ENCODE results near the gene SEMA5A.
"Not testable (repeated sequence)": the region's sequence is repeated elsewhere in the genome, so short reads cannot be mapped to it uniquely, and the experiment has no call there.

SEMA5A gene

GRCh38 chr5:9431496-9432258 is 114.2 kb downstream of the SEMA5A start:
- DNase-seq = no peak

GRCh38 chr5:9431151-9431495 is 114.8 kb downstream of the SEMA5A start:
- no peak for DNase-seq

- no peak for DNase-seq
Measured at GRCh38 chr5:9430306-9430705, 115.6 kb downstream of the SEMA5A start.

GRCh38 chr5:9429691-9430215 is 116.1 kb downstream of the SEMA5A start:
- no peak for DNase-seq

- DNase-seq = no peak
Measured at GRCh38 chr5:9428272-9428671, 117.6 kb downstream of the SEMA5A start.

- no peak for DNase-seq
Measured at GRCh38 chr5:9425710-9426109, 120.2 kb downstream of the SEMA5A start.

- DNase-seq = no peak
Measured at GRCh38 chr5:9423571-9423970, 122.3 kb downstream of the SEMA5A start.

GRCh38 chr5:9421884-9422283 is 124.0 kb downstream of the SEMA5A start:
- DNase-seq = no peak

GRCh38 chr5:9419794-9420193 is 126.1 kb downstream of the SEMA5A start:
- no peak for DNase-seq

GRCh38 chr5:9415566-9415965 is 130.3 kb downstream of the SEMA5A start:
- DNase-seq = no peak

GRCh38 chr5:9415091-9415490 is 130.8 kb downstream of the SEMA5A start:
- DNase-seq = no peak

GRCh38 chr5:9411142-9411541 is 134.7 kb downstream of the SEMA5A start:
- DNase-seq = no peak

GRCh38 chr5:9409413-9409960 is 136.4 kb downstream of the SEMA5A start:
- no peak for DNase-seq

- no peak for DNase-seq
Measured at GRCh38 chr5:9408964-9409363, 136.9 kb downstream of the SEMA5A start.

- no peak for DNase-seq
Measured at GRCh38 chr5:9405196-9405754, 140.6 kb downstream of the SEMA5A start.

- DNase-seq = no peak
Measured at GRCh38 chr5:9401786-9402472, 143.9 kb downstream of the SEMA5A start.

GRCh38 chr5:9399783-9400182 is 146.1 kb downstream of the SEMA5A start:
- DNase-seq = not testable (repeated sequence)

- DNase-seq = no peak
Measured at GRCh38 chr5:9399094-9399493, 146.8 kb downstream of the SEMA5A start.

GRCh38 chr5:9398227-9398626 is 147.6 kb downstream of the SEMA5A start:
- DNase-seq = no peak

- no peak for DNase-seq
Measured at GRCh38 chr5:9396285-9396770, 149.5 kb downstream of the SEMA5A start.

GRCh38 chr5:9395706-9396105 is 150.2 kb downstream of the SEMA5A start:
- no peak for DNase-seq

GRCh38 chr5:9394221-9394620 is 151.7 kb downstream of the SEMA5A start:
- DNase-seq = no peak

GRCh38 chr5:9392625-9393024 is 153.2 kb downstream of the SEMA5A start:
- no peak for DNase-seq

GRCh38 chr5:9391080-9391479 is 154.8 kb downstream of the SEMA5A start:
- no peak for DNase-seq
